Endothelial cell (in vitro differentiated cells): ENCODE data around the gene C1QTNF4. TPM values are rescaled to one million over a fixed set of nuclear protein-coding genes. Genes with fewer than 3 reads are reported as not detected.
"Not testable (repeated sequence)": the region's sequence is repeated elsewhere in the genome, so short reads cannot be mapped to it uniquely, and the experiment has no call there.

Experiments used
- DNase-seq: peaks from one replicate; pipeline ENCODE4 v3.0.0; 2021; ENCODE audit warnings: low spot score
- H3K27ac Mint-ChIP-seq: one replicate; pipeline ENCODE4 v1.8.0; 2021; ENCODE audit warnings: mixed read lengths, inconsistent platforms; ENCODE audit not compliant: unreplicated experiment
- H3K27me3 Mint-ChIP-seq: one replicate; pipeline ENCODE4 v1.8.0; 2021; ENCODE audit warnings: mild to moderate bottlenecking, moderate library complexity, mixed read lengths, inconsistent platforms; ENCODE audit not compliant: unreplicated experiment
- H3K36me3 Mint-ChIP-seq: one replicate; pipeline ENCODE4 v1.8.0; 2021; ENCODE audit warnings: mild to moderate bottlenecking, low read depth, mixed read lengths, inconsistent platforms; ENCODE audit not compliant: unreplicated experiment
- H3K4me1 Mint-ChIP-seq: one replicate; pipeline ENCODE4 v1.8.0; 2021; ENCODE audit warnings: mild to moderate bottlenecking, mixed read lengths, inconsistent platforms; ENCODE audit not compliant: unreplicated experiment
- H3K4me3 Mint-ChIP-seq: one replicate; pipeline ENCODE4 v1.8.0; 2021; ENCODE audit warnings: mild to moderate bottlenecking, mixed read lengths, inconsistent platforms; ENCODE audit not compliant: unreplicated experiment
- H3K9me3 Mint-ChIP-seq: one replicate; pipeline ENCODE4 v1.8.0; 2021; ENCODE audit warnings: mixed read lengths, inconsistent platforms; ENCODE audit not compliant: unreplicated experiment
- CTCF ChIP-seq: fragments of 200-600 bp; sonication (generic); IDR thresholded peaks from one replicate; pipeline ENCODE4 v1.5.0; 2021; ENCODE audit warnings: antibody characterized with exemption; ENCODE audit not compliant: unreplicated experiment
- total RNA-seq: library from RNA; stranded (reverse); fragmentation: NEBNext Ultra II Directional; extraction: Animal tissue kit (Norgen Biotek cat#: 25700); gene quantifications from one replicate; pipeline ENCODE4 v1.2.1, GENCODE V29; 2021; ENCODE audit not compliant: unreplicated experiment

The C1QTNF4 gene
- total RNA-seq, 1 donor from 2014 or later: 50.4 TPM

GRCh38 chr11:47552056-47552565 lies 42.1 kb downstream of the C1QTNF4 start:
- peak; percentile 44 for DNase-seq
- Mint-ChIP-seq H3K27ac (peak overlapping the region; percentile 100), H3K9me3 (no peaks in the 10 kb centered on the region), H3K4me3 (peak overlapping the region; percentile 100), H3K4me1 (peaks cover 24% of the 10 kb centered on the region), H3K27me3 (peaks cover 8% of the 10 kb centered on the region), H3K36me3 (peaks cover 13% of the 10 kb centered on the region)
- peak; percentile 2 for TF ChIP-seq CTCF

GRCh38 chr11:47551086-47551485 lies 43.1 kb downstream of the C1QTNF4 start:
- peaks cover 24% of the 10 kb centered on the region for H3K4me1 Mint-ChIP-seq
- H3K9me3 Mint-ChIP-seq: no peaks in the 10 kb centered on the region
- peaks cover 13% of the 10 kb centered on the region for H3K36me3 Mint-ChIP-seq
- peaks cover 8% of the 10 kb centered on the region for H3K27me3 Mint-ChIP-seq
- no peak for TF ChIP-seq CTCF
- H3K4me3 Mint-ChIP-seq: peak overlapping the region; percentile 100
- DNase-seq: no peak
- H3K27ac Mint-ChIP-seq: peak overlapping the region; percentile 83

GRCh38 chr11:47550288-47551047 lies 43.7 kb downstream of the C1QTNF4 start:
- Mint-ChIP-seq H3K27ac (peak overlapping the region; percentile 57), H3K27me3 (peaks cover 8% of the 10 kb centered on the region), H3K4me1 (peaks cover 24% of the 10 kb centered on the region), H3K36me3 (peaks cover 13% of the 10 kb centered on the region), H3K9me3 (no peaks in the 10 kb centered on the region), H3K4me3 (peak overlapping the region; percentile 66)
- DNase-seq: no peak
- no peak for TF ChIP-seq CTCF

- not testable (repeated sequence) for H3K9me3 Mint-ChIP-seq, H3K4me3 Mint-ChIP-seq, DNase-seq, H3K36me3 Mint-ChIP-seq, H3K27me3 Mint-ChIP-seq, H3K27ac Mint-ChIP-seq
- H3K4me1 Mint-ChIP-seq: peaks cover 18% of the 10 kb centered on the region
These were observed 47.9 kb downstream of the C1QTNF4 start for GRCh38 chr11:47546274-47546673.

GRCh38 chr11:47545298-47545697 lies 48.9 kb downstream of the C1QTNF4 start:
- H3K27me3 Mint-ChIP-seq: peaks cover 1% of the 10 kb centered on the region
- H3K9me3 Mint-ChIP-seq: no peaks in the 10 kb centered on the region
- DNase-seq: no peak
- H3K27ac Mint-ChIP-seq: no peak overlapping the region
- peaks cover 17% of the 10 kb centered on the region for H3K4me1 Mint-ChIP-seq
- peaks cover 7% of the 10 kb centered on the region for H3K36me3 Mint-ChIP-seq
- no peak overlapping the region for H3K4me3 Mint-ChIP-seq
- no peak for TF ChIP-seq CTCF
